Heart left ventricle (tissue), 16 donors: ENCODE results near the gene PHACTR1. TPM values are rescaled to one million over a fixed set of nuclear protein-coding genes. Genes with fewer than 3 reads are reported as not detected.
"Not testable (repeated sequence)": the region's sequence is repeated elsewhere in the genome, so short reads cannot be mapped to it uniquely, and the experiment has no call there.

Experiments
- ATAC-seq, 4 donors: fragments of 200-7000 bp; cut with Tn5 transposase; one replicate each; pipeline ENCODE4 v1.9.1; 2020 to 2022; ENCODE audit warnings: moderate library complexity in 4 of 4, mild to moderate bottlenecking in 3 of 4, moderate number of reproducible peaks in 1 of 4
- DNase-seq, 5 donors: peaks; one replicate each; pipeline ENCODE4 v3.0.0-alpha.2; 2020
- H3K27ac ChIP-seq, 12 donors: fragments of 200-600 bp; sonication (generic) in 4 of 12; one replicate each; pipeline versions ENCODE4 v1.5.0 to v1.8.0; 2016 to 2022; ENCODE audit warnings: mild to moderate bottlenecking in 2 of 12
- H3K27me3 ChIP-seq, 9 donors: fragments of 200-600 bp; sonication (generic) in 2 of 9; one replicate each; pipeline versions ENCODE4 v1.5.1 to v1.8.0; 2016 to 2022; ENCODE audit warnings: mild to moderate bottlenecking in 3 of 9
- H3K36me3 ChIP-seq, 9 donors: fragments of 200-600 bp; sonication (generic) in 2 of 9; one replicate each; pipeline versions ENCODE4 v1.5.0 to v1.8.0; 2018 to 2022; ENCODE audit warnings: mild to moderate bottlenecking in 2 of 9
- H3K4me1 ChIP-seq, 12 donors: fragments of 200-600 bp; sonication (generic) in 4 of 12; one replicate each; pipeline versions ENCODE4 v1.5.0 to v1.8.0; 2016 to 2022; ENCODE audit warnings: mild to moderate bottlenecking in 3 of 12
- H3K4me3 ChIP-seq, 12 donors: fragments of 200-600 bp; sonication (generic) in 4 of 12; one replicate each; pipeline versions ENCODE4 v1.5.0 to v1.8.0; 2017 to 2022; ENCODE audit warnings: mild to moderate bottlenecking in 9 of 12, moderate library complexity in 4 of 12
- H3K9me3 ChIP-seq, 12 donors: fragments of 200-600 bp; sonication (generic) in 4 of 12; one replicate each; pipeline versions ENCODE4 v1.5.0 to v1.8.0; 2016 to 2022; ENCODE audit warnings: mild to moderate bottlenecking in 1 of 12
- POLR2A ChIP-seq, 2 donors: fragments of 450-650 bp; IDR thresholded peaks; one replicate each; pipeline ENCODE4 v1.6.1; 2017; ENCODE audit warnings: antibody characterized with exemption in 2 of 2, mild to moderate bottlenecking in 2 of 2, moderate library complexity in 2 of 2
- WGBS, 4 donors: extraction: QIAGEN DNeasy Blood & Tissue Kit in 2 of 4; methylation state at CpG; one replicate each; pipeline versions ENCODE4 v1.1.5 to v1.1.7; 2013 to 2018; 5-methylcytosine and 5-hydroxymethylcytosine counted together
- intact Hi-C, 10 donors: fragments of 100-400 bp; cut with DNase I; formaldehyde crosslinking; loops; one replicate each; pipeline versions ENCODE4 v1.11.1 to v1.14.2; 2022
- polyA plus RNA-seq, 2 donors: library from polyadenylated mRNA; stranded (reverse); fragments of 200-250 nt; gene quantifications; one replicate each; pipeline ENCODE4 v1.2.3, GENCODE V29; 2013
- total RNA-seq, 9 donors: library from RNA; depleted of rRNA in 2 of 9; stranded (reverse); fragments of >200 nt in 2 of 9; fragmentation: NEBNext Ultra II Directional in 3 of 9; extraction: Animal tissue kit (Norgen Biotek cat#: 25700) in 3 of 9; gene quantifications; one replicate each; pipeline versions ENCODE4 v1.1.0 to v1.2.4, GENCODE V29; 2016 to 2023
- TF ChIP-seq, protein P1 (sequence below), 12 donors: fragments of 200-600 bp; sonication (generic) in 4 of 12; IDR thresholded peaks; one replicate each; pipeline versions ENCODE4 v1.5.0 to v1.8.0; 2018 to 2022; ENCODE audit warnings: antibody characterized with exemption in 12 of 12, mild to moderate bottlenecking in 5 of 12
- donor health status: ischemic (EF 13 %, LVEDD 7.1; RV severe dilation, severe dysfunction).
- donor health status: healthy with polysubstance abuse.
- donor health status: DM: no; HTN: yes; CAD: no.
- donor health status: DM: no; HTN: no; CAD: no.
- donor health status: ischemic (EF 25% LVEDD 6.9; RV normal size, moderate dysfunction).
- donor health status: ischemic (EF 25% LVEDD 5.7; RV mildly dilated, moderate dysfunction).
- donor health status: healthy.
- donor health status: DM: yes; HTN: yes; CAD: no.
- donor health status: ischemic (EF 35%, LVEDD 5.7; RV mildly dilated, moderate dysfunction).
- donor health status: nonischemic (EF 11% LVEDD 7.7; RV severe dilation, severe dysfunction).
- donor health status: DM: yes; HTN: yes; CAD: no.
- donor health status: PGD.
- donor health status: ischemic (EF 29% LVEDD 5.4; RV normal size, mild dysfunction).
- donor health status: nonischemic (EF 23%, LVEDD 6.1; RV moderate dilation, normal function).

The PHACTR1 gene
- total and polyA plus RNA-seq, 11 donors = 21.2 to 238 (median 87.4) TPM

DNA sequence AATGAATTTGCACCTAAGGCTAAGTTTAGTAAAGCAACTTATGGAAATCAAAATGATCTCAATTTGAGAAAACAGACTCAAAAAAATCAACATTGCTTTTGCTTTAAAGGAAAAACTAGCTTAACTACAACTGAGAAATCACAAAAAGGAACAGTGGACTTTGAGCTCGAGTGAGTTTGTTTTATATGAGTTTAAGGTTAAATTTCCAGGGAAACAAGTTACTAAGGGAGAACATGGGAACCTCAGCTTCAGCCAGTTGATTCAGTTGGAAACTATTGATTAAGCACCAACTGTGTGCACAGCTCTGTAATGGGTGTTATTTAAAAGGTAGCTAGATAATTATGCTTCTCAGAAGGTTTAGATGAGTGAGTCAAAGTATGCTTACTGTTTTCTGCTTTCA is 526.0 kb downstream of the PHACTR1 start:
- intact Hi-C loops = no loop called here
- Histone ChIP-seq H3K4me1 (peaks cover 0 to 10% (median 2%) of the 10 kb centered on the region in 12 donors), H3K4me3 (no peak overlapping the region), H3K9me3 (peaks cover 0 to 5% (median 0%) of the 10 kb centered on the region in 12 donors), H3K36me3 (peaks cover 0 to 2% (median 0%) of the 10 kb centered on the region in 9 donors), H3K27me3 (no peaks in the 10 kb centered on the region), H3K27ac (no peak overlapping the region)
- ATAC-seq (no peak), DNase-seq (no peak)
- TF ChIP-seq, protein P1, sequence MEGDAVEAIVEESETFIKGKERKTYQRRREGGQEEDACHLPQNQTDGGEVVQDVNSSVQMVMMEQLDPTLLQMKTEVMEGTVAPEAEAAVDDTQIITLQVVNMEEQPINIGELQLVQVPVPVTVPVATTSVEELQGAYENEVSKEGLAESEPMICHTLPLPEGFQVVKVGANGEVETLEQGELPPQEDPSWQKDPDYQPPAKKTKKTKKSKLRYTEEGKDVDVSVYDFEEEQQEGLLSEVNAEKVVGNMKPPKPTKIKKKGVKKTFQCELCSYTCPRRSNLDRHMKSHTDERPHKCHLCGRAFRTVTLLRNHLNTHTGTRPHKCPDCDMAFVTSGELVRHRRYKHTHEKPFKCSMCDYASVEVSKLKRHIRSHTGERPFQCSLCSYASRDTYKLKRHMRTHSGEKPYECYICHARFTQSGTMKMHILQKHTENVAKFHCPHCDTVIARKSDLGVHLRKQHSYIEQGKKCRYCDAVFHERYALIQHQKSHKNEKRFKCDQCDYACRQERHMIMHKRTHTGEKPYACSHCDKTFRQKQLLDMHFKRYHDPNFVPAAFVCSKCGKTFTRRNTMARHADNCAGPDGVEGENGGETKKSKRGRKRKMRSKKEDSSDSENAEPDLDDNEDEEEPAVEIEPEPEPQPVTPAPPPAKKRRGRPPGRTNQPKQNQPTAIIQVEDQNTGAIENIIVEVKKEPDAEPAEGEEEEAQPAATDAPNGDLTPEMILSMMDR (IDR thresholded peaks at IDR 0.05) = no peak
- TF ChIP-seq POLR2A (IDR thresholded peaks at IDR 0.05) = no peak
- WGBS, 4 donors = 91 to 95% (median 93%) methylated on average over 1 of the region's 1 CpG

- no peak overlapping the region for H3K4me3 ChIP-seq
- no peak for ATAC-seq
- H3K27ac ChIP-seq = no peak overlapping the region
- H3K27me3 ChIP-seq = no peaks in the 10 kb centered on the region
- intact Hi-C loops = no loop called here
- 91 to 100% (median 94%) methylated on average over 1 of the region's 1 CpG for WGBS, 4 donors
- H3K4me1 ChIP-seq = peaks cover 0 to 6% (median under 1%) of the 10 kb centered on the region in 12 donors
- no peak for DNase-seq
- peaks cover 0 to 5% (median 0%) of the 10 kb centered on the region in 12 donors for H3K9me3 ChIP-seq
- TF ChIP-seq, protein P1 (IDR thresholded peaks at IDR 0.05) = no peak
- TF ChIP-seq POLR2A (IDR thresholded peaks at IDR 0.05) = no peak
- H3K36me3 ChIP-seq = peaks cover 0 to 2% (median 0%) of the 10 kb centered on the region in 9 donors
Observed at GRCh38 chr6:13243033-13243432, 526.5 kb downstream of the PHACTR1 start.

GRCh38 chr6:13243745-13244144 is 527.2 kb downstream of the PHACTR1 start:
- H3K36me3 ChIP-seq, intact Hi-C loops, H3K4me1 ChIP-seq, DNase-seq, H3K27me3 ChIP-seq, H3K27ac ChIP-seq, H3K4me3 ChIP-seq, ATAC-seq, H3K9me3 ChIP-seq: not testable (repeated sequence)
- 96 to 98% (median 97%) methylated on average over 5 of the region's 5 CpGs for WGBS, 4 donors

DNA sequence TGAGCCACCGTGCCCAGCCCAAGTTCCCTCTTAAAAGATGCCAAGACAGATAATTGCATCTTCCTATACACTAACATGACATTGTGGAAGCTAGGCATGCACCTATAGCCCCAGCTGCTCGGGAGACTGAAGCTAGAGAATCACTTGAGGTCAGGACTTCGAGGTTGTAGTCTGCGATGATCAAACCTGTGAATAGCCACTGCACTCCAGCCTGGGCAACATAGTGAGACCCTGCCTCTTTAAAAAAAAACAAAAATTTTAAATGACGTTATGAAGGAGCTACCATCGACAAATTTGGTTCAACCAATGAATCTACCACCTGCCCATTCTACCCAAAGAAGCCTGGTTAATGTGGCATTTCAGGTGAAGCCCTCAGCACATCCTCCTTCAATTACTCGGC is 531.1 kb downstream of the PHACTR1 start:
- intact Hi-C loops = no loop called here
- H3K9me3 ChIP-seq = peaks cover 0 to 5% (median 0%) of the 10 kb centered on the region in 12 donors
- no peak for TF ChIP-seq POLR2A (IDR thresholded peaks at IDR 0.05)
- TF ChIP-seq, protein P1 (IDR thresholded peaks at IDR 0.05) = no peak
- no peak overlapping the region for H3K4me3 ChIP-seq
- no peaks in the 10 kb centered on the region for H3K27me3 ChIP-seq
- no peak for DNase-seq
- peaks cover 0 to 6% (median 0%) of the 10 kb centered on the region in 12 donors for H3K4me1 ChIP-seq
- ATAC-seq = no peak
- H3K27ac ChIP-seq = no peak overlapping the region
- peaks cover 0 to 8% (median 0%) of the 10 kb centered on the region in 9 donors for H3K36me3 ChIP-seq
- WGBS, 4 donors = 81 to 94% (median 86%) methylated on average over 6 to 7 of the region's 7 CpGs

GRCh38 chr6:13248053-13248452 is 531.5 kb downstream of the PHACTR1 start:
- no peak overlapping the region for H3K4me3 ChIP-seq
- intact Hi-C loops = no loop called here
- H3K27me3 ChIP-seq = no peaks in the 10 kb centered on the region
- peaks cover 0 to 8% (median 0%) of the 10 kb centered on the region in 9 donors for H3K36me3 ChIP-seq
- WGBS, 4 donors = 54 to 70% (median 67%) methylated on average over 3 of the region's 3 CpGs
- H3K9me3 ChIP-seq = peaks cover 0 to 5% (median 0%) of the 10 kb centered on the region in 12 donors
- H3K4me1 ChIP-seq = peaks cover 0 to 6% (median 0%) of the 10 kb centered on the region in 12 donors
- no peak overlapping the region for H3K27ac ChIP-seq
- DNase-seq (no peak), ATAC-seq (no peak)
- no peak for TF ChIP-seq POLR2A (IDR thresholded peaks at IDR 0.05)
- TF ChIP-seq, protein P1 (IDR thresholded peaks at IDR 0.05) = no peak
